Measurements from ENCODE around the gene NKX6-2.
"Not testable (repeated sequence)": the region's sequence is repeated elsewhere in the genome, so short reads cannot be mapped to it uniquely, and the experiment has no call there.

The NKX6-2 gene

GRCh38 chr10:132793871-132794849, 8.2 kb upstream of the NKX6-2 start:
- no peak for DNase-seq

DNA sequence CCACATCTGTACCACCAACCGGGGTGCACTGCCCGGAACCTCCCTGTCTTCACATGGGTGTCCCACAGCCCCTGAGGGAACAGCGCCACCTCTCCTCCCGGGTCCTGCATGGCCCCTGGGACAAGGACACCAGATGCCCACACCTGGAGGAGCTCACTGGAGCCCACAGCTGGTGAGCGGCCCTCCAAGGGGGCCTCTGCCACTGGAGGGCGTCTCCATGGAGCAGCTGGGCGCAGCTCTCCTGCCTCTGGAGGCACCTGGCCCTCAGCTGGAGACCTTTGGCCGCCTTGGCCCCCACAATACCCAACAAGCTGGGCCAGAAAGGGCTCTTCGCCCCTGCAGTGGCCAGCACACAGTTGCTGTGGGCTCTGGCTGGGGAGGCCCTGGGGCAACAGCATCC, 7.3 kb upstream of the NKX6-2 start:
- DNase-seq: no peak

GRCh38 chr10:132792796-132793195, 6.8 kb upstream of the NKX6-2 start:
- no peak for DNase-seq

GRCh38 chr10:132792099-132792498, 6.2 kb upstream of the NKX6-2 start:
- DNase-seq: not testable (repeated sequence)

- DNase-seq: no peak
These were observed 5.2 kb upstream of the NKX6-2 start for GRCh38 chr10:132790934-132791829.

DNA sequence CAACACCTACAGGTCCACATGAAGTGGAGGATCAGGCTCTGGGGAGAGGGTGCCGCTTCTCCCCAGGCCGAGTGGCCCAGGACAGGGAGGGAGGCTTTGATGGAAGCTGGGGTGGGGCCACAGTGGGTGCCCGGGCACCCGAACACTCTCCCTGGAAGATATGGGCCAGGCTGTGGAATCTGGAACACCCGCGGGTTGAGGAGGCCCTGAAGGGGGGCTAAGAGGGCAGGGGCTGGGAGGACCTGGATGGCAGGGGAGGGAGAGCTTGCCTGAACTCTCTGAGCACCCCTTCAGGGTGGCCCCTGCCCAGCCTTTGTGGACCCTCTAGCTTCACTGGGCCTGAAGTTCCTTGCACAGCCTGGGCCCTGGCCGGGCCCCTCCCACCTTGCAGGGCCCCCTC, 4.5 kb upstream of the NKX6-2 start:
- DNase-seq: no peak

- no peak for DNase-seq
These were observed 3.8 kb upstream of the NKX6-2 start for GRCh38 chr10:132789659-132790148.

GRCh38 chr10:132788831-132789219, 2.9 kb upstream of the NKX6-2 start:
- DNase-seq: no peak

- no peak for DNase-seq
These were observed 2.4 kb upstream of the NKX6-2 start for GRCh38 chr10:132788180-132788830.

DNA sequence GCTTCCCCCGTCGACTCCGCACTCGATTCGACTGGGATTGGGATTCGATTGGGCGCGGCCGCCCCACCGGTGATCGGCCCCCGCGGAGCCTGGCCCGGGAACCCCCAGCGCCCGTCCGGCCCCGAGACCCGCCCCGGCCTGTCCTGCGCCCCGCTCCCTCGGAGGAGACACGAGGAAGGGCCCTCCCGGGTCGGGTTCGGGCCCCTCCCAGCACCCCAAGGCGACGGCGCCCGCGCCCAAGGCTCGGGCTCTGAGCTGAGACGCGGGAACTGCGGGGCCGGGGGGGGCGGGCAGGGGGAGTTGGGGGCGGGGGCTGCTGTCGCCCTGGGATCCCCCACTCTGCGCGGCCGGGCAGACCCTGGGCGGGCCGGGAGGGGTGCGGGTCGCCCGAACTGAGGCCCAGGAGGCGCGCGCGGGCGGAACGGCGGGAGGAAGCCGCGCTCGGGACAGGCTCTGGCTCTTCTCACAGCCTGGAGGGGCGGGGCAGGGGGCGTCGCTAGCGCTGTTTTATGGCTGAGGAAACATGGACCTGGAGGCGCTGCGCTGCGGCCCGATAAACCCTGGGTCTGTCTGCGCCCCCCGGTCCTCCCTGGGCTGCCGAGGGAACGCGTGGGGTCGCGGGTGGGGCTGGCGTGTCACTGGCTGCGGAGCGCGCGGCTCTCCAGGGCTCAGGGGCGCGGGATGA, 1.7 kb upstream of the NKX6-2 start:
- no peak for DNase-seq

GRCh38 chr10:132786884-132787494, 1.0 kb upstream of the NKX6-2 start:
- no peak for DNase-seq

GRCh38 chr10:132786476-132786883, 533 bp upstream of the NKX6-2 start:
- no peak for DNase-seq

GRCh38 chr10:132784866-132785722, 853 bp downstream of the NKX6-2 start:
- no peak for DNase-seq

GRCh38 chr10:132783940-132784865, 1.7 kb downstream of the NKX6-2 start:
- DNase-seq: no peak

GRCh38 chr10:132783165-132783939, 2.6 kb downstream of the NKX6-2 start:
- DNase-seq: no peak

GRCh38 chr10:132781556-132781955, 4.4 kb downstream of the NKX6-2 start:
- no peak for DNase-seq

GRCh38 chr10:132780356-132780755, 5.6 kb downstream of the NKX6-2 start:
- no peak for DNase-seq

- no peak for DNase-seq
These were observed 6.2 kb downstream of the NKX6-2 start for GRCh38 chr10:132779549-132780294.

All from NCI-H1694 (cell line).